GM18870 (cell line): ENCODE data around the gene OTOP2.

Experiments used
- ATAC-seq: cut with Tn5 transposase; IDR thresholded peaks from one replicate; pipeline ENCODE4 v1.9.1; 2021; ENCODE audit warnings: moderate library complexity; ENCODE audit not compliant: unreplicated experiment

OTOP2 gene

GRCh38 chr17:74924250-74924948, at the start of gene OTOP2:
OTOP2 (plus strand) TSS chr17:74924273; CDS start chr17:74924633, 360 bp downstream.
- no peak for ATAC-seq

GRCh38 chr17:74874615-74875037, 49.4 kb upstream of the OTOP2 start:
- no peak for ATAC-seq

- ATAC-seq: no peak
Observed at GRCh38 chr17:74875155-74875976, 48.7 kb upstream of the OTOP2 start.

- no peak for ATAC-seq
Observed at GRCh38 chr17:74875977-74876593, 48.0 kb upstream of the OTOP2 start.

GRCh38 chr17:74877592-74878548, 46.2 kb upstream of the OTOP2 start:
- no peak for ATAC-seq

GRCh38 chr17:74878658-74879057, 45.4 kb upstream of the OTOP2 start:
- no peak for ATAC-seq

GRCh38 chr17:74879308-74879707, 44.8 kb upstream of the OTOP2 start:
- no peak for ATAC-seq

GRCh38 chr17:74881073-74881472, 43.0 kb upstream of the OTOP2 start:
- no peak for ATAC-seq

GRCh38 chr17:74882517-74883240, 41.4 kb upstream of the OTOP2 start:
- ATAC-seq: no peak

- ATAC-seq: no peak
Observed at GRCh38 chr17:74883241-74883745, 40.8 kb upstream of the OTOP2 start.

- ATAC-seq: no peak
Observed at GRCh38 chr17:74888469-74888868, 35.6 kb upstream of the OTOP2 start.

GRCh38 chr17:74890554-74890953, 33.5 kb upstream of the OTOP2 start:
- ATAC-seq: no peak

GRCh38 chr17:74892013-74892841, 31.8 kb upstream of the OTOP2 start:
- ATAC-seq: no peak

GRCh38 chr17:74892974-74893911, 30.8 kb upstream of the OTOP2 start, which contains the start of gene FADS6:
FADS6 (minus strand) TSS chr17:74893633; CDS start chr17:74893595, 38 bp downstream.
- no peak for ATAC-seq

GRCh38 chr17:74893936-74894671, 30.0 kb upstream of the OTOP2 start:
- no peak for ATAC-seq

GRCh38 chr17:74898376-74898946, 25.6 kb upstream of the OTOP2 start:
- ATAC-seq: no peak

- ATAC-seq: no peak
Observed at GRCh38 chr17:74900208-74900607, 23.9 kb upstream of the OTOP2 start.
